RPMI8226 (cell line): ENCODE data around the gene NUFIP2.
"Not testable (repeated sequence)": the region's sequence is repeated elsewhere in the genome, so short reads cannot be mapped to it uniquely, and the experiment has no call there.

Experiments used
- DNase-seq: peaks from one replicate; pipeline ENCODE4 v3.0.0-alpha.2; 2015

The NUFIP2 gene, protein sequence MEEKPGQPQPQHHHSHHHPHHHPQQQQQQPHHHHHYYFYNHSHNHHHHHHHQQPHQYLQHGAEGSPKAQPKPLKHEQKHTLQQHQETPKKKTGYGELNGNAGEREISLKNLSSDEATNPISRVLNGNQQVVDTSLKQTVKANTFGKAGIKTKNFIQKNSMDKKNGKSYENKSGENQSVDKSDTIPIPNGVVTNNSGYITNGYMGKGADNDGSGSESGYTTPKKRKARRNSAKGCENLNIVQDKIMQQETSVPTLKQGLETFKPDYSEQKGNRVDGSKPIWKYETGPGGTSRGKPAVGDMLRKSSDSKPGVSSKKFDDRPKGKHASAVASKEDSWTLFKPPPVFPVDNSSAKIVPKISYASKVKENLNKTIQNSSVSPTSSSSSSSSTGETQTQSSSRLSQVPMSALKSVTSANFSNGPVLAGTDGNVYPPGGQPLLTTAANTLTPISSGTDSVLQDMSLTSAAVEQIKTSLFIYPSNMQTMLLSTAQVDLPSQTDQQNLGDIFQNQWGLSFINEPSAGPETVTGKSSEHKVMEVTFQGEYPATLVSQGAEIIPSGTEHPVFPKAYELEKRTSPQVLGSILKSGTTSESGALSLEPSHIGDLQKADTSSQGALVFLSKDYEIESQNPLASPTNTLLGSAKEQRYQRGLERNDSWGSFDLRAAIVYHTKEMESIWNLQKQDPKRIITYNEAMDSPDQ

DNA sequence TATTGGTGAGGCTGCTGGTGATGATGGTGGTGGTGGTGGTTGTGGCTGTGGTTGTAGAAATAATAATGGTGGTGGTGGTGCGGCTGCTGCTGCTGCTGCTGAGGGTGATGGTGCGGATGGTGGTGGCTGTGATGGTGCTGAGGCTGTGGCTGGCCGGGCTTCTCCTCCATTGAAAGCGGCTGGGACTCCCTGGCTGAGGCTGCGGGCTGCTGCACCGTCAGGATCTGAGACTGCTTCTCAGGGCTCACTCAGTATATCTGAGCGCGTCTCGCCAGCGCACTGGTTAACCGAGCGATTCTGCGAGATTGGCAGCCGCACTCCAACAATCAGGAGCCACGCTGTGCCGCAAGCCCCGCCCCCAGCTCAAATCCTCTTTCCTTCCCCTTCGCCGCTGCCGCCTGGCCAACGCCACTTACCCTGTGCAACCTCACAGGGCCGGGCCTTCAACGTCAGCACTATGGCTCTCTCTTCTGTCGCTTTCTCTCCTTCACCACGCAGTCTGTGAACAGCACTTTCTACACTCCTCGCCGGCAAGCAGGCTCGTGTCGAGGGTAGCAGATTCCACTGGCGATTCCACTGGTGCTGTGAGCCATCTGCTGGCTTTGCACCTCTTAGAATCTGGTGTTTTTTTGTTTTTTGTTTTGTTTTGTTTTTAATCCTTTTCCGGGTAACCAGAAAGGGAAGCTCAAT is at the start of gene NUFIP2:
Gene NUFIP2, minus strand, starts transcription at position 259 of the 690 bp plus-strand sequence. Its CDS starts 89 bp downstream, at position 170.
- peak; percentile 99 for DNase-seq

DNA sequence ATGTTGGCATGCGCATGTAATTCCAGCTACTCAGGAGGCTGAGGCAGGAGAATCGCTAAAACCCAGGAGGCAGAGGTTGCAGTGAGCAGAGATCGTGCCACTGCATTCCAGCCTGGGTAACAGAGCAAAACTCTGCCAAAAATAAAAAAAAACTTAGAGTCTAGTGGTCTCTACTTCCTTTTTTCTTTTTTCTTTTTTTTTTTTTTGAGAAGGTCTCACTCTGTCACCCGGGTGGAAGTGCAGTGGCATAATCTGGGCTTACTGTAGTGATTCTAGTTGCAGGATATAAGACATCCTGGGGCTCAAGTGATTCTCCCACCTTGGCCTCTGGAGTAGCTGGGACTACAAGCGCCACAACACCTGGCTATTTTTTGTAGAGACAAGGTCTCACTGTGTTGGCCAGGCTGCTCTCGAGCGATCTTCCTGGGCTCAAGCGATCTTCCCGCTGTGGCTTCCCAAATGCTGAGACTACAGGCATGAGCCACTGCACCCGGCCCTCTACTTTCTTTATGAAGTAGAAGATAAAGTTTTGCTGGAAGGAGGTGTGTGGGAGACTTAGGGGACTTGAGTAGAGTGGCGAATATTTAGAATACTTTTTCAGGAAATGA is 48.3 kb upstream of the NUFIP2 start:
- no peak for DNase-seq

DNA sequence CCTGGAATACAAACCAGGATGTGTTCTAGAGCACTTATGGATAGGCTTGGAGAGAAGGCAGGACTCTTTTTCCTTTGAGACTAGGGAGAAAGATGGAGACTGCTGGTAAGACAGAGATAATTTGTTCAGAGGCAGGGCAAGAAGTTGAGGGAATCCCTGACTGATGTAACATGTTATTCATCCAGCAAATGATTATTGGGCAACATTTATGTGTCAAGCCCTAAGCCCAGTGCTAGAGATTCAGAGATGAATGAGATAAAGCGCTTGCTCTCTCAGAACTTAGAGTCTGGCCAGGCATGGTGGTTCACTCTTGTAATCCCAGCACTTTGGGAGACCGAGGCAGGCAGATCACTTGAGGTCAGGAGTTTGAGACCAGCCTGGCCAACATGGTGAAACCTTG is 47.8 kb upstream of the NUFIP2 start:
- no peak for DNase-seq

GRCh38 chr17:29339016-29339415 is 45.1 kb upstream of the NUFIP2 start:
- not testable (repeated sequence) for DNase-seq

GRCh38 chr17:29331708-29332085 is 37.7 kb upstream of the NUFIP2 start:
- DNase-seq: no peak

GRCh38 chr17:29331075-29331707 is 37.2 kb upstream of the NUFIP2 start:
- no peak for DNase-seq

DNA sequence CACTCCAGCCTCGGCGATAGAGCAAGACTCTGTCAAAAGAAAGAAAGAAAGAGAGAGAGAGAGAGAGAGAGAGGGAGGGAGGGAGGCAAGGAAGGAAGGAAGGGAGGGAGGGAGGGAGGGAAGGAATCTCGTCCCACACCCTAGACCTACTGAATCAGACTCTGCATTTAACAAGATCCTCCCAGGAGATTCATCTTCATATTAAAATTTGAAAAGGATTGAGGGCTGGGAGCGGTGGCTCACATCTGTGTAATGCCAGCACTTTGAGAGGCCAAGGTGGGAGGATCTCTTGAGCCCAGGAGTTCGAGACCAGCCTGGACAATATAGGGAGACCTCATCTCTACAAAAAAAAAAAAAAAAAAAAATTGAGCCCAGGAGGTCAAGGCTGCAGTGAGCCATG is 33.5 kb upstream of the NUFIP2 start:
- no peak for DNase-seq

DNA sequence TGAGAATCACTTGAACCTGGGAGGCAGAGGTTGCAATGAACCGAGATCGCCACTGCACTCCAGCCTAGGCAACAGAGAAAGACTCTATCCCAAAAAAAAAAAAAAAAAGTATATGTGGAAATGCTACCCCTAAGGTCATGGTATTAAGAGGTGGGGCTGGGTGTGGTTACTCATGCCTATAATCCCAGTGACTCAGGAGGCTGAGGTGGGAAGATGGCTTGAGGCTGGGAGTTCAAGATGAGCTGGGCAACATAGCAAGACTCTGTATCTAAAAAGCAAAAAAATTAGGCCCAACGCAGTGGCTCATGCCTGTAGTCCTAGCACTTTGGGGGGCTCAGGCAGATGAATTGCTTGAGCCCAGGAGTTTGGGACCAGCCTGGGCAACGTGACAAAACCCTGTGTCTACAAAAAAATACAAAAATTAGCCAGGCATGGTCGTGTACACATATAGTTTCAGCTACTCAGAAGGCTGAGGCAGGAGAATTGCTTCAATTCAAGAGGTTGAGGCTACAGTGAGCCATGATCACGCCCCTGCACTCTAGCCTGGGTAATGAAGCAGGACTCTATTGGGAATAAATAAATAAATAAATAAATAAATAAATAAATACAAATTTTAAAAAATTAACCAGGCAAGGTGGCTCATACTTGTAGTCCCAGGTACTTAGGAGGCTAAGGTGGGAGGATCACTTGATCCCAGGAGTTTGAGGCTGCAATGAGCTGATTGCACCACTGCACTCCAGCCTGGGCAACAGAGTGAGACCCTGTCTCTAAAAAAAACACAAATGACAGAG is 32.3 kb upstream of the NUFIP2 start:
- DNase-seq: no peak

- DNase-seq: no peak
Measured at GRCh38 chr17:29322363-29322762, 28.4 kb upstream of the NUFIP2 start.

DNA sequence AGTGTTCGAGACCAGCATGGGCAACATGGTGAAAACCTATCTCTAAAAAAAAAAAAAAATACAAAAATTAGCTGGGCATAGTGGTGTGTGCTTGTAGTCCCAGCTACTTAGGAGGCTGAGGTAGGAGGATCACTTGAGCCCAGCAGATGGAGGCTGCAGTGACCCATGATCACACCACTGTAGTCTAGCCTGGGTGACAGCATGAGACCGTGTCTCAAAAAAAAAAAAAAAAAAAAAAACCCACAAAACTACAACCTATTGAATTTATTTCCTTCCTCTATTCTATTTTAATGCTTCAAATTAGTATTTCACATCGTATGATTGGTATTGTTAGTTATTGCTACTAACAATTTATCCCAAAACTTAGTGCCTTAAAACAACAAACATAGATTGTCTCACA is 9.4 kb upstream of the NUFIP2 start:
- DNase-seq: no peak

GRCh38 chr17:29299031-29299430 is 5.1 kb upstream of the NUFIP2 start:
- DNase-seq: no peak

DNA sequence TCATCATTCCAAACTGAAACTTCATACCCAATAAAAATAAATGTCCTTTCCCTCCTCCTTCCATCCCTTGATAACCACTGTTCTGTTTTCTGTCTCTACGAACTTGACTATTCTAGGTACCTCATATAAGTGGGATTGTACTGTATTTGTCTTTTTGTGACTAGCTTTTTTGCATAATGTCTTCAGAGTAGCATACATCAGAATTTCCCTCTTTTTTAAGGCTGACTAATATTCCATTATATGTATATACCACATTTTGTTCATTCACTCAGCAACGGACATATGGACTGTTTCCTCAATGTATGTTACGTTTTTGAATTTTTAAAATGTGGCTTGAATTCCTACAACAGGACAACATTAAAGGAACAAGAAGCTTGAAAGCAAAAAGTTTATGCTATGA is 1.5 kb upstream of the NUFIP2 start:
- no peak for DNase-seq

DNA sequence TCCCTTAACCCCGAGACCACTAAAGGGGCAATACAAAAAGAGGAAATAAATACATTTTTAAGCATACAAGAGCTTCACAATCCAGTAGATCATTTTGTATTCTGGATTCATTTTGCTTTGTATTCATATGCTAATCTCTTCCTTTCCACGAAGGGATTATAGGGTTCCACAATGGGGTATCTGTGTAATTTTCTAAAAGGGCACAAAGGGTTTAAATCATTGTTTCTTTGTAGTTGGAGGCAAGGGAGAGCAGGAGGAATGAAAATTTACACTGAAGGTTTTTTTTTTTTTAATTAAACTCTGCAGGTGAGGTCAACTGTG is 592 bp upstream of the NUFIP2 start:
- no peak for DNase-seq

GRCh38 chr17:29292992-29293889 is 707 bp downstream of the NUFIP2 start:
- peak; percentile 62 for DNase-seq

- peak; percentile 51 for DNase-seq
Measured at GRCh38 chr17:29292071-29292991, 1.6 kb downstream of the NUFIP2 start.

DNA sequence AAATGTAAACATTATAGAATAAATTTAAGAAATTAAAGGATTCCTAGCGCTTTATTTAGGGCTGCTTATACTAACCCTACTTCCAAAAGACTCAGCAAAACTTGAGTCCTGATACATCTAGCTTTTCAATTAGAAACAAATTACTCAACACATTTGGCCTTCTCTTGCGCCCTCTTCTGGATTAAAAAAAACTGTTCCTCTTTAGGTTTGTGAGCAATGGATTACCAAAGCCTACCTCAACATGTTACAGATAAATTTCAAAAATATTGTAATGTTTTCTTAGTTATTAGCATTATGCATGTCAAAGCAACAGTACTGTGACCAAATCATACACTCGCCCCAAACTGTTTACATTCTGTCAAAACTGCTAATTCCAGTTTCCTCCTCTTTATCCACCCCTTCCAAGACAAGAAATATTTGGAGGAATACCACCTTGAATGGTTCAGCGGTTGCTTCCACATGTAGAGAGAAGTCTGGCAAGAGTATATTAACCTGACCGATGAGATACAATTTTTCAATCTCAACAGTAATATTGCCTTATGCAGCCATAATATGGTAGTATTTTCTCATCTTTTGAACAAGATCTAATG is 2.7 kb downstream of the NUFIP2 start:
- peak; percentile 75 for DNase-seq

- DNase-seq: no peak
Measured at GRCh38 chr17:29289852-29290251, 4.1 kb downstream of the NUFIP2 start.

GRCh38 chr17:29283961-29284360 is 10.0 kb downstream of the NUFIP2 start:
- DNase-seq: no peak

- no peak for DNase-seq
Measured at GRCh38 chr17:29283496-29283895, 10.5 kb downstream of the NUFIP2 start.
